Central memory CD8-positive, alpha-beta T cell (primary cell): Measurements from ENCODE around the gene ZNF25.
"Not testable (repeated sequence)": the region's sequence is repeated elsewhere in the genome, so short reads cannot be mapped to it uniquely, and the experiment has no call there.

Experiments
- ATAC-seq: fragments of 150-1000 bp; cut with Tn5 transposase; replicated peaks from 2 replicates; pipeline ENCODE4 v1.10.0; 2022; ENCODE audit warnings: mild to moderate bottlenecking, moderate FRiP score, moderate number of reproducible peaks; ENCODE audit not compliant: poor library complexity, severe bottlenecking; ENCODE audit errors: extremely low read depth
- DNase-seq, 2 donors: peaks; one replicate each; pipeline ENCODE4 v3.0.0; 2021; ENCODE audit warnings: low spot score in 2 of 2
- H3K27ac Mint-ChIP-seq: one replicate; pipeline ENCODE4 v1.8.0; 2022; ENCODE audit warnings: low read depth, mild to moderate bottlenecking, moderate library complexity, mixed read lengths
- H3K27me3 Mint-ChIP-seq: one replicate; pipeline ENCODE4 v1.8.0; 2022; ENCODE audit warnings: mixed read lengths
- H3K36me3 Mint-ChIP-seq: one replicate; pipeline ENCODE4 v1.8.0; 2022; ENCODE audit warnings: mild to moderate bottlenecking, moderate library complexity, mixed read lengths; ENCODE audit not compliant: insufficient read depth
- H3K4me1 Mint-ChIP-seq: one replicate; pipeline ENCODE4 v1.8.0; 2022; ENCODE audit warnings: mixed read lengths
- H3K4me3 Mint-ChIP-seq: one replicate; pipeline ENCODE4 v1.8.0; 2022; ENCODE audit warnings: mild to moderate bottlenecking, moderate library complexity, mixed read lengths
- H3K9me3 Mint-ChIP-seq: one replicate; pipeline ENCODE4 v1.8.0; 2022; ENCODE audit warnings: mixed read lengths

The ZNF25 gene

GRCh38 chr10:37908165-37908564, 68.3 kb downstream of the ZNF25 start:
- H3K36me3 Mint-ChIP-seq, H3K4me1 Mint-ChIP-seq, ATAC-seq, H3K9me3 Mint-ChIP-seq, H3K27ac Mint-ChIP-seq, H3K27me3 Mint-ChIP-seq, DNase-seq, H3K4me3 Mint-ChIP-seq: not testable (repeated sequence)

- no peak for DNase-seq
- no peaks in the 10 kb centered on the region for H3K9me3 Mint-ChIP-seq
- no peaks in the 10 kb centered on the region for H3K4me1 Mint-ChIP-seq
- no peaks in the 10 kb centered on the region for H3K36me3 Mint-ChIP-seq
- H3K4me3 Mint-ChIP-seq = no peak overlapping the region
- no peak for ATAC-seq
- no peaks in the 10 kb centered on the region for H3K27me3 Mint-ChIP-seq
- H3K27ac Mint-ChIP-seq = no peak overlapping the region
These were observed 70.1 kb downstream of the ZNF25 start for GRCh38 chr10:37906382-37906781.
